Measurements from ENCODE around the gene RBBP6.

DNA sequence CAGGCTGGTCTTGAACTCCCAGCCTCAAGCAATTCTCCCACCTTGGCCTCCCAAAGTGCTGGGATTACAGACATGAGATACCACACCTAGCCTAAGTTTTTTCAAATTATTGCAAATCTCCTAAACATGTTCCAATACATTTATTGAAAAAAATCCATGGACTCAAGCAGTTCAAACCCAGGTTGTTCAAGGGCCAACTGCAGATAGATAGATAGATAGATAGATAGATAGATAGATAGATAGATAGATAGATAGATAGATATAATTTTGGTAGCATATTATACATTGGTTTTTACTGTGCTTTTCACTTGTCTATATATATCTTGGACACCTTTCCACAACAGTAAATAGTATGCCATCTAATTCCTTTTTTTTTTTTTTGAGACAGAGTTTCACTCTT lies 20.9 kb upstream of the RBBP6 start:
- no peak for TF ChIP-seq EZH2 (IDR thresholded peaks at IDR 0.05)
- TF ChIP-seq POLR2AphosphoS5 (IDR thresholded peaks at IDR 0.05; ENCODE audit: borderline replicate concordance, low read depth, low read length), result no peak
